HAP-1 (cell line): ENCODE measurements around the gene MLST8.

Source experiments
- DNase-seq, 2 experiments: peaks; one replicate each; pipeline ENCODE4 v3.0.0-alpha.2; 2016 to 2020; ENCODE audit warnings: low spot score in 2 of 2
- H3K27me3 ChIP-seq: fragments of 250-450 bp; sonication (Bioruptor Pico); 2 replicates; pipeline ENCODE4 v1.5.1; 2020; ENCODE audit warnings: low read depth, mild to moderate bottlenecking, moderate library complexity
- H3K36me3 ChIP-seq: fragments of 250-450 bp; sonication (Bioruptor Pico); replicated peaks from 2 replicates; pipeline ENCODE4 v1.5.1; 2020; ENCODE audit warnings: mild to moderate bottlenecking
- H3K4me1 ChIP-seq: fragments of 250-450 bp; sonication (Bioruptor Pico); 2 replicates; pipeline ENCODE4 v1.5.1; 2020; ENCODE audit warnings: mild to moderate bottlenecking
- H3K4me3 ChIP-seq: fragments of 250-450 bp; sonication (Bioruptor Pico); 2 replicates; pipeline ENCODE4 v1.5.1; 2020; ENCODE audit warnings: mild to moderate bottlenecking, moderate library complexity
- H3K9me3 ChIP-seq: fragments of 250-450 bp; sonication (Bioruptor Pico); 2 replicates; pipeline ENCODE4 v1.5.1; 2020; ENCODE audit warnings: mild to moderate bottlenecking, moderate library complexity
- in situ Hi-C: fragments of 300-500 bp; cut with MboI; formaldehyde crosslinking; loops from 3 replicates; pipeline ENCODE4 v1.14.3; 2020; ENCODE audit warnings: low sequenced_read_pairs, inconsistent platforms, mixed read lengths

MLST8 gene

GRCh38 chr16:2231016-2231931, 26.0 kb downstream of the MLST8 start:
- in situ Hi-C loops, result no loop called here
- H3K4me1 ChIP-seq, result no peaks in the 10 kb centered on the region
- H3K27me3 ChIP-seq, result no peaks in the 10 kb centered on the region
- H3K4me3 ChIP-seq, result no peak overlapping the region
- no peaks in the 10 kb centered on the region for H3K9me3 ChIP-seq
- peaks cover 65% of the 10 kb centered on the region for H3K36me3 ChIP-seq
- DNase-seq, result no peak

GRCh38 chr16:2232094-2232990, 27.1 kb downstream of the MLST8 start:
- Histone ChIP-seq H3K4me1 (no peaks in the 10 kb centered on the region), H3K9me3 (no peaks in the 10 kb centered on the region), H3K36me3 (peaks cover 63% of the 10 kb centered on the region), H3K27me3 (no peaks in the 10 kb centered on the region), H3K4me3 (no peak overlapping the region)
- DNase-seq, result no peak
- in situ Hi-C loops, result no loop called here

- no peak for DNase-seq
- Histone ChIP-seq H3K4me1 (no peaks in the 10 kb centered on the region), H3K36me3 (peaks cover 59% of the 10 kb centered on the region), H3K9me3 (no peaks in the 10 kb centered on the region), H3K27me3 (no peaks in the 10 kb centered on the region), H3K4me3 (no peak overlapping the region)
- in situ Hi-C loops, result no loop called here
These were observed 28.0 kb downstream of the MLST8 start for GRCh38 chr16:2233046-2233775.

GRCh38 chr16:2233872-2234812, 28.9 kb downstream of the MLST8 start:
- in situ Hi-C loops, result no loop called here
- DNase-seq, result no peak

GRCh38 chr16:2234813-2235170, 29.5 kb downstream of the MLST8 start:
- peaks cover 48% of the 10 kb centered on the region for H3K36me3 ChIP-seq
- in situ Hi-C loops, result no loop called here
- H3K4me1 ChIP-seq, result no peaks in the 10 kb centered on the region
- no peak overlapping the region for H3K4me3 ChIP-seq
- no peaks in the 10 kb centered on the region for H3K9me3 ChIP-seq
- no peak for DNase-seq
- H3K27me3 ChIP-seq, result no peaks in the 10 kb centered on the region

More at GRCh38 chr16:2233872-2234812, 28.9 kb downstream of the MLST8 start:
- H3K9me3 ChIP-seq, result no peaks in the 10 kb centered on the region
- H3K4me3 ChIP-seq, result no peak overlapping the region
- H3K4me1 ChIP-seq, result no peaks in the 10 kb centered on the region
- H3K36me3 ChIP-seq, result peaks cover 49% of the 10 kb centered on the region
- no peaks in the 10 kb centered on the region for H3K27me3 ChIP-seq

- no peaks in the 10 kb centered on the region for H3K9me3 ChIP-seq
- H3K4me3 ChIP-seq, result no peak overlapping the region
- in situ Hi-C loops, result no loop called here
- no peaks in the 10 kb centered on the region for H3K27me3 ChIP-seq
- no peaks in the 10 kb centered on the region for H3K4me1 ChIP-seq
- no peak for DNase-seq
- H3K36me3 ChIP-seq, result peaks cover 47% of the 10 kb centered on the region
These were observed 30.0 kb downstream of the MLST8 start for GRCh38 chr16:2235234-2235651.

- no peak for DNase-seq
- no peaks in the 10 kb centered on the region for H3K27me3 ChIP-seq
- H3K4me3 ChIP-seq, result no peak overlapping the region
- in situ Hi-C loops, result no loop called here
- no peaks in the 10 kb centered on the region for H3K4me1 ChIP-seq
- H3K36me3 ChIP-seq, result peaks cover 47% of the 10 kb centered on the region
- H3K9me3 ChIP-seq, result no peaks in the 10 kb centered on the region
These were observed 30.6 kb downstream of the MLST8 start for GRCh38 chr16:2235695-2236336.

- Histone ChIP-seq H3K27me3 (no peaks in the 10 kb centered on the region), H3K4me3 (no peak within 1 kb of the TSS), H3K36me3 (peaks cover 43% of the 10 kb centered on the region), H3K4me1 (no peaks in the 10 kb centered on the region), H3K9me3 (no peaks in the 10 kb centered on the region)
- DNase-seq, result peak in 1 of 2 experiments; percentile 56
- in situ Hi-C loops, result no loop called here
These were observed 31.3 kb downstream of the MLST8 start, which contains the start of gene DNASE1L2 for GRCh38 chr16:2236337-2237101. DNASE1L2 (plus strand) TSS chr16:2236444; CDS start chr16:2236817, 373 bp downstream.

GRCh38 chr16:2237102-2237482, 31.8 kb downstream of the MLST8 start:
- DNase-seq, result peak in 1 of 2 experiments; percentile 38
- no peaks in the 10 kb centered on the region for H3K4me1 ChIP-seq
- H3K27me3 ChIP-seq, result no peaks in the 10 kb centered on the region
- H3K9me3 ChIP-seq, result no peaks in the 10 kb centered on the region
- H3K4me3 ChIP-seq, result no peak overlapping the region
- in situ Hi-C loops, result no loop called here
- H3K36me3 ChIP-seq, result peaks cover 42% of the 10 kb centered on the region

- Histone ChIP-seq H3K36me3 (peaks cover 43% of the 10 kb centered on the region), H3K27me3 (no peaks in the 10 kb centered on the region), H3K4me1 (no peaks in the 10 kb centered on the region), H3K4me3 (no peak overlapping the region), H3K9me3 (no peaks in the 10 kb centered on the region)
- in situ Hi-C loops, result no loop called here
- DNase-seq, result no peak
These were observed 32.4 kb downstream of the MLST8 start for GRCh38 chr16:2237493-2238149.

- Histone ChIP-seq H3K27me3 (no peaks in the 10 kb centered on the region), H3K4me3 (no peak overlapping the region), H3K4me1 (no peaks in the 10 kb centered on the region), H3K36me3 (peaks cover 43% of the 10 kb centered on the region), H3K9me3 (no peaks in the 10 kb centered on the region)
- in situ Hi-C loops, result no loop called here
- no peak for DNase-seq
These were observed 33.0 kb downstream of the MLST8 start for GRCh38 chr16:2238150-2238837.
